Loucy (cell line): ENCODE measurements around the gene EFTUD2.

Source experiments
- H2AFZ ChIP-seq: fragments of 200-600 bp; sonication (generic); 2 replicates; pipeline ENCODE4 v1.6.0; 2016; ENCODE audit warnings: antibody characterized with exemption, mild to moderate bottlenecking, low read length, moderate library complexity
- H3F3A ChIP-seq: fragments of 200-600 bp; 2 replicates; pipeline ENCODE4 v1.6.0; 2016; ENCODE audit warnings: antibody characterized with exemption, low read depth, mild to moderate bottlenecking
- H3K27me3 ChIP-seq: fragments of 200-600 bp; sonication (generic); 2 replicates; pipeline ENCODE4 v1.6.1; 2014; ENCODE audit warnings: low read length, mild to moderate bottlenecking; ENCODE audit not compliant: insufficient read depth, poor library complexity, severe bottlenecking
- H3K36me3 ChIP-seq: fragments of 200-600 bp; sonication (generic); 2 replicates; pipeline ENCODE4 v1.6.1; 2016; ENCODE audit warnings: low read length; ENCODE audit not compliant: insufficient read depth
- H3K4me1 ChIP-seq: fragments of 200-600 bp; sonication (generic); 2 replicates; pipeline ENCODE4 v1.5.1; 2014; ENCODE audit warnings: low read length, mild to moderate bottlenecking; ENCODE audit not compliant: insufficient read depth, poor library complexity, severe bottlenecking
- H3K4me2 ChIP-seq: fragments of 200-600 bp; sonication (generic); 2 replicates; pipeline ENCODE4 v1.6.0; 2014; ENCODE audit warnings: antibody characterized with exemption, low read length, low read depth, mild to moderate bottlenecking; ENCODE audit not compliant: poor library complexity, severe bottlenecking
- H3K4me3 ChIP-seq: fragments of 200-600 bp; sonication (generic); 2 replicates; pipeline ENCODE4 v1.5.1; 2014; ENCODE audit warnings: low read length, mild to moderate bottlenecking, mixed read lengths; ENCODE audit not compliant: poor library complexity, severe bottlenecking
- H3K79me2 ChIP-seq: fragments of 200-600 bp; sonication (generic); 2 replicates; pipeline ENCODE4 v1.6.1; 2014; ENCODE audit warnings: low read length; ENCODE audit not compliant: insufficient read depth
- H3K9ac ChIP-seq: fragments of 200-600 bp; sonication (generic); 2 replicates; pipeline ENCODE4 v1.6.0; 2014; ENCODE audit warnings: mild to moderate bottlenecking, low read depth, low read length, moderate library complexity; ENCODE audit not compliant: poor library complexity, severe bottlenecking
- H3K9me2 ChIP-seq: fragments of 200-600 bp; sonication (generic); replicated peaks from 2 replicates; pipeline ENCODE4 v1.6.1; 2016; ENCODE audit warnings: low read depth, low read length, mixed read lengths
- H3K9me3 ChIP-seq: fragments of 200-600 bp; sonication (generic); 2 replicates; pipeline ENCODE4 v1.6.1; 2014; ENCODE audit warnings: mild to moderate bottlenecking, antibody characterized with exemption, low read length, low read depth; ENCODE audit not compliant: insufficient read depth
- H4K20me1 ChIP-seq: fragments of 200-600 bp; sonication (generic); 2 replicates; pipeline ENCODE4 v1.6.0; 2014; ENCODE audit warnings: antibody characterized with exemption, low read length, mild to moderate bottlenecking; ENCODE audit not compliant: insufficient read depth, poor library complexity, severe bottlenecking
- EZH2phosphoT487 ChIP-seq: fragments of 200-600 bp; IDR thresholded peaks from 2 replicates; pipeline ENCODE4 v1.6.1; 2018; ENCODE audit warnings: antibody characterized with exemption, mild to moderate bottlenecking, moderate library complexity, borderline replicate concordance
- TF ChIP-seq, protein P1 (sequence below): fragments of 200-600 bp; sonication (generic); conservative IDR thresholded peaks from 2 replicates; pipeline ENCODE4 v1.5.1; 2014; ENCODE audit warnings: mild to moderate bottlenecking, antibody characterized with exemption, low read length

The EFTUD2 gene

DNA sequence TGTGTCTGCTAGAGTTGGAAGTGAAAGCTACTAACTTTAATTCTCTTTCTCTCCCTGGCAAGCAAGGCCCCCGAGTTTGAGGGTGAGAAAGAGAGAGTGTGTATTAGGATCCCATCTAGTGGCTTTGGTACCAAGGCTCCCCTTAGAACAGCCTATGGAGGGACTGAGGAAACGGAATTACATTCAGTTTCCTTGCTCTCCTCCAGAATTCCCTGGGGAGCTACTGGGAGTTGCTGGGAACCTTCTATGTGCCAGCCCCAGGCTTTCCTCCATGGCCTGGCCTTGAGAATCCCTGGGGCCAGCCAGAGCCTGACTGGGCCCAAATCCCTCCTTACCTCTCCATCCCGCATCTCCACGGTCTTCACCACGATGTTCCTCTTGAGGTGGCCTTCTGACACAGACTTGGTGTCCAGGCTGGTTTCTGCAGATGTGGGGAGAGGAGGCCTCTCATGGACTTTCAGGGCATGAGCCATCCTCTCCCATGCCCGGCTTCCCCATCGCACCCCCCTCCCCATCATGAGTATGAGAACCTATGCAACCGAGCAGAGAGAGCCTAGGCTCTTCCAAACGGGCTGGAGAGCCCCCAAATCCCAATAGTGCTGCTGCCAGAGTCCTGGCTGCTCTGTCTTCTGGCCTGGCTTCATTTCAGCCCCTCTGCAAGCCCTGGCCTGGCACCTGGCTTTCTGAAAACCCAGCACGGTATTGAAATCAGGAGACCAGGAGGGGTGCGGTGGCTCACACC lies 8.7 kb upstream of the EFTUD2 start:
- H2AFZ ChIP-seq, result no peak overlapping the region
- H3K4me1 ChIP-seq, result no peaks in the 10 kb centered on the region
- H3K36me3 ChIP-seq, result no peaks in the 10 kb centered on the region
- H3K9me2 ChIP-seq, result no peaks in the 10 kb centered on the region
- H4K20me1 ChIP-seq, result no peaks in the 10 kb centered on the region
- H3K79me2 ChIP-seq, result no peaks in the 10 kb centered on the region
- no peak overlapping the region for H3K9ac ChIP-seq
- H3K9me3 ChIP-seq, result no peaks in the 10 kb centered on the region
- no peaks in the 10 kb centered on the region for H3F3A ChIP-seq
- no peak overlapping the region for H3K4me2 ChIP-seq
- no peaks in the 10 kb centered on the region for H3K27me3 ChIP-seq
- H3K4me3 ChIP-seq, result no peak overlapping the region
- TF ChIP-seq EZH2phosphoT487, result no peak
- TF ChIP-seq, protein P1, sequence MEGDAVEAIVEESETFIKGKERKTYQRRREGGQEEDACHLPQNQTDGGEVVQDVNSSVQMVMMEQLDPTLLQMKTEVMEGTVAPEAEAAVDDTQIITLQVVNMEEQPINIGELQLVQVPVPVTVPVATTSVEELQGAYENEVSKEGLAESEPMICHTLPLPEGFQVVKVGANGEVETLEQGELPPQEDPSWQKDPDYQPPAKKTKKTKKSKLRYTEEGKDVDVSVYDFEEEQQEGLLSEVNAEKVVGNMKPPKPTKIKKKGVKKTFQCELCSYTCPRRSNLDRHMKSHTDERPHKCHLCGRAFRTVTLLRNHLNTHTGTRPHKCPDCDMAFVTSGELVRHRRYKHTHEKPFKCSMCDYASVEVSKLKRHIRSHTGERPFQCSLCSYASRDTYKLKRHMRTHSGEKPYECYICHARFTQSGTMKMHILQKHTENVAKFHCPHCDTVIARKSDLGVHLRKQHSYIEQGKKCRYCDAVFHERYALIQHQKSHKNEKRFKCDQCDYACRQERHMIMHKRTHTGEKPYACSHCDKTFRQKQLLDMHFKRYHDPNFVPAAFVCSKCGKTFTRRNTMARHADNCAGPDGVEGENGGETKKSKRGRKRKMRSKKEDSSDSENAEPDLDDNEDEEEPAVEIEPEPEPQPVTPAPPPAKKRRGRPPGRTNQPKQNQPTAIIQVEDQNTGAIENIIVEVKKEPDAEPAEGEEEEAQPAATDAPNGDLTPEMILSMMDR, result no peak

DNA sequence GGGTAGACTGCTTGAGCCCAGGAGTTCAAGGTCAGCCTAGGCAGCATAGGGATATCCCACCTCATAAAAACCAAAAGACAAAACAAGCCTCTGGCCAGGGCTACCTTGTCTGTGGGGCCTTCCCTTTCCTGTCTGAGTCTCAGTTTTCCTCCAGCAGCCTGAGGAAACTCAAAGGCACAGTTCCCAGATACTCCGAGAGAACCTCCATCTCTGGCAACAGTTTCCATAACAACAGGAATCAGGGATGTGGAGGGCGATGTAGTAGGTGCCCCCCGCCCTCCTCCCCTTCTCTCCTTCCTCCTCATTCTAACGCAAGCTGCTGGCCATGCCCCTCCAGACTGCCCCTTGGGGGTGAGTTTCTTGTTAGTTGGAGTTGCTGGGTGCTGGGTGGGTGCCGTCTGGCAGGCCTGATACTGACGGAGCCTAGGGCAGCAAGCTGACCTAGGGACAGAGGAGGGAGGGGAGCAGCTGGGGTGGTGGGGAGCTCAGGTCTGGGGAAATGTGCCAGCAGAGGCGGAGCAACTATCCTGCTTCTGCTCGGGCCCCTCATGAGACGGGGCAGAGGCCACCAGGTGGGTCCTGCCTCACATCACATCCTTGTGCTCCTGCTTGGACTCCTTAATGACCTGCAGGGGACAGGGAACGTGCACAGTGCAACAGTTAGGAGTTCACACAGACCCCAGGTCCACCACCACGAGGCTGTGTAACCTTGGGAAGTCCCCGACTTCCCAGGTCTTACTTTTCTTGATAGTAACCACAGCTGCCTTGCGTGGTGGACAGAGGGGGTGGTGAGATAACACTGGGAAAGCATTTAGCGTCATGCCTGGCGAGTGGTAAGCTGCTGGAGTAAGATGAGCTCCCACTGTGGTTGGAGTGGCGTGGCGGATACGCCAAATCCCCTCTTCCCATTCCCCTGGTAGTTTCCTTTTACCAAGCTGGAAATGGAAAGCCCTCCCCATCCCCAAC lies 7.8 kb upstream of the EFTUD2 start:
- Histone ChIP-seq H3K4me1 (no peaks in the 10 kb centered on the region), H3K9me2 (no peaks in the 10 kb centered on the region), H3K27me3 (no peaks in the 10 kb centered on the region), H3K79me2 (no peaks in the 10 kb centered on the region), H3K9ac (no peak overlapping the region), H3F3A (no peaks in the 10 kb centered on the region), H3K36me3 (no peaks in the 10 kb centered on the region), H3K4me2 (no peak overlapping the region), H2AFZ (no peak overlapping the region), H3K4me3 (no peak overlapping the region), H3K9me3 (no peaks in the 10 kb centered on the region), H4K20me1 (no peaks in the 10 kb centered on the region)
- TF ChIP-seq EZH2phosphoT487, result no peak
- TF ChIP-seq, protein P1, result no peak

DNA sequence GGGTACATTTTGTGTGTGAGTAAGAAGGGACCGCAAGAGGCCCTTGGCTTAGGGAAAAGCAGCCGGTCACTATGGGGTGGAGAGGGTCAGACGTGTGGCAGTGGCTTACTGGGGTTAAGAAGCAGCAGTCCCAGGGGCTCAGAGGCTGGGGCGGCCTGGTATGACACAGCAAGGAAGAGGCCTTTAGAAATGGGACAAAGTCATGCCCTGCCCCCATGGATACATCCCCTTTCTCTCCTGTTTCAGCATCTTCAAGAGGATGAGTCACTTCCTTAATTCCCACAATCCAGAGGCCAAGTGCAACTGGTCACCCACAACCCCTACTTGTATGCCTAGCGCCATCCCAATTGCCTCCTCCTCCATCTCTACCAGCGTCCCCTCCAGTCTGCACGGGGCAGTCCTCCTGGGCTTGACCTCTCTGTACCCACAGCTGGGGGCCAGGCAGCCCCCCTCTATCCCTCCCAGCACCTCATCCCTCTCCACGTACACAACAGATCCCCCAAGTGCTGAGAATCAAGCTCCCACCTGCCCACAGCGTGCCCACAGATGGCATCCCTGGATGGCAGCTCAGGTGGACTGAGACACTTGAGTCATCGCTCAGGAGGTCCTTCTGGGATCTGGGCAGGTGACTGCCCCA lies 6.9 kb upstream of the EFTUD2 start:
- H3K4me2 ChIP-seq, result no peak overlapping the region
- TF ChIP-seq, protein P1, result no peak
- no peak for TF ChIP-seq EZH2phosphoT487
- H2AFZ ChIP-seq, result no peak overlapping the region

More for the DNA sequence above, 6.9 kb upstream of the EFTUD2 start:
- Histone ChIP-seq H3K9ac (no peak overlapping the region), H4K20me1 (no peaks in the 10 kb centered on the region), H3K9me2 (no peaks in the 10 kb centered on the region), H3K4me1 (no peaks in the 10 kb centered on the region), H3K4me3 (no peak overlapping the region), H3F3A (no peaks in the 10 kb centered on the region), H3K27me3 (no peaks in the 10 kb centered on the region), H3K36me3 (no peaks in the 10 kb centered on the region), H3K9me3 (no peaks in the 10 kb centered on the region), H3K79me2 (no peaks in the 10 kb centered on the region)
